ENCODE measurements around the gene UPK1B.

UPK1B gene

GRCh38 chr3:119235151-119235550 is 61.8 kb downstream of the UPK1B start:
- CTCF ChIA-PET: interaction anchor here (1.2 kb wide), 1 partner anchor 351 kb away, joined by 3 read pairs; no protein-coding TSS in a partner anchor
- POLR2A ChIA-PET: no interaction called here
- no peak for DNase-seq (ENCODE audit: extremely low spot score)
- TF ChIP-seq CTCF (IDR thresholded peaks at IDR 0.05; ENCODE audit: control extremely low read depth, extremely low read depth, low read depth, missing control alignments): no peak

GRCh38 chr3:119236756-119237155 is 63.4 kb downstream of the UPK1B start:
- CTCF ChIA-PET: interaction anchor here (0.9 to 1.4 kb wide), 5 partner anchors 9 to 352 kb away, joined by 3 to 4 read pairs (median 3); no protein-coding TSS in a partner anchor

GRCh38 chr3:119237299-119237698 is 63.9 kb downstream of the UPK1B start:
- no peak for DNase-seq (ENCODE audit: extremely low spot score)
- POLR2A ChIA-PET: interaction anchor here (0.7 to 1.7 kb wide), 2 partner anchors 21 to 1245 kb away, joined by 3 to 11 read pairs; no protein-coding TSS in a partner anchor
- no peak for TF ChIP-seq CTCF (IDR thresholded peaks at IDR 0.05; ENCODE audit: control extremely low read depth, extremely low read depth, low read depth, missing control alignments)
- CTCF ChIA-PET: interaction anchor here (0.9 to 1.4 kb wide), 5 partner anchors 8 to 353 kb away, joined by 3 to 4 read pairs (median 3); no protein-coding TSS in a partner anchor

More at GRCh38 chr3:119236756-119237155, 63.4 kb downstream of the UPK1B start:
- TF ChIP-seq CTCF (IDR thresholded peaks at IDR 0.05; ENCODE audit: control extremely low read depth, extremely low read depth, low read depth, missing control alignments): no peak
- DNase-seq (ENCODE audit: extremely low spot score): no peak
- POLR2A ChIA-PET: interaction anchor here (1.7 kb wide), 1 partner anchor 21 kb away, joined by 3 read pairs; no protein-coding TSS in a partner anchor

- ChIA-PET CTCF (no interaction called here), POLR2A (interaction anchor here (0.7 to 1.7 kb wide), 2 partner anchors 20 to 177 kb away, joined by 3 to 16 read pairs; no protein-coding TSS in a partner anchor)
- no peak for TF ChIP-seq CTCF (IDR thresholded peaks at IDR 0.05; ENCODE audit: control extremely low read depth, extremely low read depth, low read depth, missing control alignments)
Observed at GRCh38 chr3:119238363-119238762, 65.0 kb downstream of the UPK1B start.

GRCh38 chr3:119239206-119239820 is 65.9 kb downstream of the UPK1B start:
- DNase-seq (ENCODE audit: extremely low spot score): no peak
- ChIA-PET CTCF (interaction anchor here (0.9 to 3.4 kb wide), 2 partner anchors 16 to 205 kb away, joined by 4 to 74 read pairs; partner anchors contain the start of gene IGSF11), POLR2A (interaction anchor here (0.7 kb wide), 1 partner anchor 176 kb away, joined by 16 read pairs; no protein-coding TSS in a partner anchor)
- no peak for TF ChIP-seq CTCF (IDR thresholded peaks at IDR 0.05; ENCODE audit: control extremely low read depth, extremely low read depth, low read depth, missing control alignments)

More at GRCh38 chr3:119238363-119238762, 65.0 kb downstream of the UPK1B start:
- no peak for DNase-seq (ENCODE audit: extremely low spot score)

GRCh38 chr3:119240101-119240590 is 66.7 kb downstream of the UPK1B start:
- TF ChIP-seq CTCF (IDR thresholded peaks at IDR 0.05; ENCODE audit: control extremely low read depth, extremely low read depth, low read depth, missing control alignments): no peak
- POLR2A ChIA-PET: interaction anchor here (0.7 to 1.0 kb wide), 4 partner anchors 10 to 509 kb away, joined by 3 to 6 read pairs (median 3); partner anchors contain the start of gene ARHGAP31
- DNase-seq (ENCODE audit: extremely low spot score): peak; percentile 24
- CTCF ChIA-PET: interaction anchor here (0.9 to 3.4 kb wide), 29 partner anchors 8 to 442 kb away, joined by 3 to 74 read pairs (median 7); partner anchors contain the start of genes ARHGAP31, IGSF11 and TEX55
